ENCODE measurements around the gene RSPH1. TPM values are rescaled to one million over a fixed set of nuclear protein-coding genes. Genes with fewer than 3 reads are reported as not detected.

RSPH1 gene
- total and polyA plus RNA-seq, 2 of the 4 experiments (the other 2 are of a cell fraction): not detected

- H2AK5ac ChIP-seq (ENCODE audit: low read depth, low read length): no peak overlapping the region
- no peak overlapping the region for H2BK5ac ChIP-seq (ENCODE audit: low read depth, low read length, poor library complexity, severe bottlenecking)
- H3K9me3 ChIP-seq (ENCODE audit: control insufficient read depth, insufficient read depth, low read length): no peaks in the 10 kb centered on the region; the same call in 1 of the 2 replicates
- no peaks in the 10 kb centered on the region for H4K20me1 ChIP-seq (ENCODE audit: insufficient read depth, low read length)
- in situ Hi-C loops (cut with MboI; ENCODE audit: low sequenced_read_pairs): no loop called here
- H3K4me2 ChIP-seq (ENCODE audit: low read depth, low read length): no peak overlapping the region
- H3K4ac ChIP-seq (ENCODE audit: low read depth, low read length): no peak overlapping the region
- H3K18ac ChIP-seq (ENCODE audit: low read depth, low read length): no peak overlapping the region
- no peak overlapping the region for H2AFZ ChIP-seq (replicated peaks; ENCODE audit: low read length, poor library complexity)
- ChIA-PET CTCF (no interaction called here), POLR2A (ENCODE audit: unreplicated experiment) (no interaction called here)
- no peak overlapping the region for H2AK9ac ChIP-seq (replicated peaks; ENCODE audit: low read depth, low read length, poor library complexity)
- H4K8ac ChIP-seq (ENCODE audit: low read depth in 2 of 2, low read length in 2 of 2): no peak overlapping the region
- H3K36me3 ChIP-seq (ENCODE audit: control insufficient read depth, insufficient read depth, low read length): no peaks in the 10 kb centered on the region
- H2BK120ac ChIP-seq (ENCODE audit: low read depth, low read length): no peak overlapping the region
- H3K27ac ChIP-seq (ENCODE audit: insufficient read depth, low read length): no peak overlapping the region
- no peak for ATAC-seq (ENCODE audit: low read depth)
- H3K79me1 ChIP-seq (ENCODE audit: low read depth in 1 of 2, low read length in 2 of 2): no peaks in the 10 kb centered on the region
- H2BK15ac ChIP-seq (ENCODE audit: low read depth, low read length): no peak overlapping the region
- no peak overlapping the region for H3K9ac ChIP-seq (ENCODE audit: low read depth, low read length)
- no peak overlapping the region for H4K5ac ChIP-seq (ENCODE audit: low read depth, low read length)
- H3K23ac ChIP-seq (ENCODE audit: low read depth, low read length): no peak overlapping the region
- H3K4me3 ChIP-seq (ENCODE audit: insufficient read depth, low read depth, low read length): no peak overlapping the region
- peaks cover 5% of the 10 kb centered on the region for H3K27me3 ChIP-seq (ENCODE audit: control insufficient read depth, insufficient read depth, low read length)
- TF ChIP-seq SMC3 (IDR thresholded peaks at IDR 0.05; ENCODE audit: low read depth, low read length) (no peak), POLR2A (IDR thresholded peaks at IDR 0.05; ENCODE audit: low read depth, low read length) (no peak), RAD21 (IDR thresholded peaks at IDR 0.05; ENCODE audit: low read length) (no peak), NFE2L2 (IDR thresholded peaks at IDR 0.05; ENCODE audit: low read depth, low read length) (no peak), ELK1 (IDR thresholded peaks at IDR 0.05; ENCODE audit: borderline replicate concordance, low read depth, low read length) (no peak), RCOR1 (IDR thresholded peaks at IDR 0.05; ENCODE audit: insufficient replicate concordance, low read length) (no peak)
- no peak overlapping the region for H3K14ac ChIP-seq (replicated peaks; ENCODE audit: low read depth, low read length)
- 13% methylated on average over 3 of the region's 9 CpGs; no CpG with 5 or more reads in 1 of the 2 experiments for WGBS, 2 experiments (ENCODE audit: extremely low coverage in 2 of 2, insufficient read length in 1 of 2)
- intact Hi-C loops (cut with micrococcal nuclease): no loop called here
- no peaks in the 10 kb centered on the region for H3K9me1 ChIP-seq (ENCODE audit: insufficient read depth, low read length)
- H4K91ac ChIP-seq (ENCODE audit: insufficient read depth, low read depth, low read length): no peak overlapping the region
- no peak overlapping the region for H2BK20ac ChIP-seq (ENCODE audit: low read depth, low read length)
- H3K56ac ChIP-seq (ENCODE audit: extremely low read depth, insufficient read depth, low read length): no peak overlapping the region
- H3K4me1 ChIP-seq (ENCODE audit: control insufficient read depth, insufficient read depth, low read length): no peaks in the 10 kb centered on the region
- dilution Hi-C loops (cut with HindIII; ENCODE audit: low sequenced_read_pairs, unreplicated experiment): no loop called here
- no TSS peak for BruUV-seq (replicated peaks)
- DNase-seq: no peak
Measured at GRCh38 chr21:42429856-42430255, 66.2 kb downstream of the RSPH1 start.

Measured in IMR-90 (cell line).